Panc1 (cell line): ENCODE results near the gene BAMBI. TPM values are rescaled to one million over a fixed set of nuclear protein-coding genes. Genes with fewer than 3 reads are reported as not detected.

ENCODE experiments used
- ATAC-seq: fragments of 200-7000 bp; cut with Tn5 transposase; 2 replicates; pipeline ENCODE4 v1.9.1; 2020; ENCODE audit warnings: mild to moderate bottlenecking, moderate library complexity
- BruUV-seq: library from RNA; stranded (reverse); fragments of 400-500 nt; replicated peaks from 2 replicates; lab custom pipeline; 2021; lab: Mats Ljungman, UMichigan
- CTCF ChIA-PET: fragments of 300-600 bp; sonication (Branson Sonifier 250); formaldehyde crosslinking; loops from one replicate; lab custom pipeline; 2022; ENCODE audit warnings: antibody characterized with exemption; lab: Charles Lee
- POLR2A ChIA-PET: fragments of 300-600 bp; sonication (Branson Sonifier 250); formaldehyde crosslinking; loops from one replicate; lab custom pipeline; 2022; ENCODE audit warnings: antibody characterized with exemption; lab: Charles Lee
- DNase-seq: peaks from one replicate; pipeline ENCODE4 v3.0.0-alpha.2; 2010; ENCODE audit warnings: low read depth, low spot score
- H3K27ac ChIP-seq: 2 replicates; pipeline ENCODE4 v1.5.1; 2011; ENCODE audit warnings: mild to moderate bottlenecking, low read length, inconsistent platforms
- H3K27me3 ChIP-seq: fragments of 200-500 bp; sonication (Bioruptor generic); 2 replicates; pipeline ENCODE4 v1.6.0; 2014; ENCODE audit warnings: low read length, inconsistent platforms; ENCODE audit not compliant: control insufficient read depth, insufficient read depth
- H3K36me3 ChIP-seq: fragments of 200-500 bp; sonication (Bioruptor generic); 2 replicates; pipeline ENCODE4 v1.5.1; 2014; ENCODE audit warnings: inconsistent platforms, mild to moderate bottlenecking, low read length, moderate library complexity; ENCODE audit not compliant: control insufficient read depth, insufficient read depth
- H3K4me1 ChIP-seq: 2 replicates; pipeline ENCODE4 v1.5.1; 2011; ENCODE audit warnings: inconsistent platforms, mild to moderate bottlenecking, low read length, moderate library complexity; ENCODE audit not compliant: control insufficient read depth, insufficient read depth
- H3K4me3 ChIP-seq, 2 experiments: 2 replicates each; pipeline ENCODE4 v1.5.1; 2011 to 2012; ENCODE audit warnings: low read depth in 2 of 2, low read length in 2 of 2, mild to moderate bottlenecking in 2 of 2, inconsistent platforms in 1 of 2, moderate library complexity in 1 of 2
- H3K9me3 ChIP-seq: fragments of 200-500 bp; sonication (Bioruptor generic); 2 replicates; pipeline ENCODE4 v1.5.1; 2014; ENCODE audit warnings: low read depth, mild to moderate bottlenecking, inconsistent platforms, low read length, moderate library complexity; ENCODE audit not compliant: control insufficient read depth, insufficient read depth
- POLR2AphosphoS5 ChIP-seq: IDR thresholded peaks from 2 replicates; pipeline ENCODE4 v1.6.1; 2012; ENCODE audit warnings: mild to moderate bottlenecking, low read depth, low read length, moderate library complexity
- SIN3A ChIP-seq: IDR thresholded peaks from 2 replicates; pipeline ENCODE4 v1.6.1; 2012; ENCODE audit warnings: low read depth, mild to moderate bottlenecking, low read length, moderate library complexity, borderline replicate concordance; ENCODE audit not compliant: insufficient read depth
- TCF7L2 ChIP-seq: IDR thresholded peaks from 2 replicates; pipeline ENCODE4 v1.6.1; 2011; ENCODE audit warnings: mild to moderate bottlenecking, low read depth, low read length, inconsistent platforms
- in situ Hi-C: cut with HindIII; loops from 2 replicates; pipeline ENCODE4 v1.10.0; 2016; ENCODE audit warnings: low sequenced_read_pairs, low pct_unique_long_range_greater_than_20kb
- intact Hi-C: fragments of 100-400 bp; cut with micrococcal nuclease; formaldehyde crosslinking; loops from one replicate; pipeline ENCODE4 v1.10.0; 2022; ENCODE audit not compliant: unreplicated experiment
- total RNA-seq: library from RNA; stranded (reverse); gene quantifications from one replicate; pipeline ENCODE4 v1.2.1, GENCODE V29; 2021; ENCODE audit not compliant: unreplicated experiment
- TF ChIP-seq, protein P1 (sequence below): fragments of 450-650 bp; IDR thresholded peaks from 2 replicates; pipeline ENCODE4 v1.5.1; 2017; ENCODE audit warnings: mild to moderate bottlenecking
- TF ChIP-seq, protein P2 (sequence below), 2 experiments: IDR thresholded peaks; 2 replicates each; pipeline ENCODE4 v1.6.1; 2011 to 2012; ENCODE audit warnings: low read depth in 2 of 2, control low read depth in 1 of 2, low read length in 1 of 2, mild to moderate bottlenecking in 1 of 2, moderate library complexity in 1 of 2; ENCODE audit not compliant: insufficient read depth in 1 of 2

Gene BAMBI
- total RNA-seq, 1 experiment from 2014 or later: 3.9 TPM

DNA sequence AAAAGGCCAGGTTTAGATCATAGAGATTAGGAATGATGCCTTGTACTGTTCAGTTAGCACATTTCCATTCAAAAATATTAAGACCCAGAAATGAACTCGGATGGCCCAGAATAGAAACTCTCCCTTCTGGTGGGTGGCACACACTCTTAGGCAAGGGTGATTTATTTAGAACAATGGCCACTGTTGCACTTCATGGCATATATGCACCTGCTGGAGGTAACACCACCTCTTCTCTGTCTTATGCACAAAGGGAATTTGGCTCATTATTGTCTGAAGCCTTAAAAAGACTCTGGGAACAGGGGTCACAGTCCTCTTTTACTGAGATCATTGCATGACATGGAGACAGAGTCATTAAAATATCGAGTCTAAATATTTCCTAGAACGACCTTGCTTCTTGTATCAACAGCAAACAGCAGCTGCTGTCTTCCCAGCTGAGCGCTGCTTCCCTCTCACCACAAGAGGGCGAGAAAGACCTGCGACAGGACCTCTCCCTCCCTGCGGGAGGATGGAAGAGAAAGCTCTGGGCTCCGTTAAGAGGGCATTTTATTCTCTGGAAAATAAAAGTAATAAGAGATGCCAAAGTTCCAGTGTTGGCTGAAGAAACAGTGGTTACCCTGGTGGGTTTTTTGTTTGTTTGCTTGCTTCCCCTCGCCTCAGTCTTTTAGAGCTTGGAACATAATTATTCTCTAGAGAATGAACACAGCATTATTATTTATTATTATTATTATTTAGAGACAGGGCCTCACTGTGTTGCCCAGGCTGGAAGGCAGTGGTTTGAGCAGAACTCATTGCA lies 13.5 kb upstream of the BAMBI start:
- TF ChIP-seq, protein P1, sequence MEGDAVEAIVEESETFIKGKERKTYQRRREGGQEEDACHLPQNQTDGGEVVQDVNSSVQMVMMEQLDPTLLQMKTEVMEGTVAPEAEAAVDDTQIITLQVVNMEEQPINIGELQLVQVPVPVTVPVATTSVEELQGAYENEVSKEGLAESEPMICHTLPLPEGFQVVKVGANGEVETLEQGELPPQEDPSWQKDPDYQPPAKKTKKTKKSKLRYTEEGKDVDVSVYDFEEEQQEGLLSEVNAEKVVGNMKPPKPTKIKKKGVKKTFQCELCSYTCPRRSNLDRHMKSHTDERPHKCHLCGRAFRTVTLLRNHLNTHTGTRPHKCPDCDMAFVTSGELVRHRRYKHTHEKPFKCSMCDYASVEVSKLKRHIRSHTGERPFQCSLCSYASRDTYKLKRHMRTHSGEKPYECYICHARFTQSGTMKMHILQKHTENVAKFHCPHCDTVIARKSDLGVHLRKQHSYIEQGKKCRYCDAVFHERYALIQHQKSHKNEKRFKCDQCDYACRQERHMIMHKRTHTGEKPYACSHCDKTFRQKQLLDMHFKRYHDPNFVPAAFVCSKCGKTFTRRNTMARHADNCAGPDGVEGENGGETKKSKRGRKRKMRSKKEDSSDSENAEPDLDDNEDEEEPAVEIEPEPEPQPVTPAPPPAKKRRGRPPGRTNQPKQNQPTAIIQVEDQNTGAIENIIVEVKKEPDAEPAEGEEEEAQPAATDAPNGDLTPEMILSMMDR: peak; percentile 90
- no peak for TF ChIP-seq SIN3A
- no peak for TF ChIP-seq TCF7L2
- TF ChIP-seq POLR2AphosphoS5: no peak
- TF ChIP-seq, protein P2, sequence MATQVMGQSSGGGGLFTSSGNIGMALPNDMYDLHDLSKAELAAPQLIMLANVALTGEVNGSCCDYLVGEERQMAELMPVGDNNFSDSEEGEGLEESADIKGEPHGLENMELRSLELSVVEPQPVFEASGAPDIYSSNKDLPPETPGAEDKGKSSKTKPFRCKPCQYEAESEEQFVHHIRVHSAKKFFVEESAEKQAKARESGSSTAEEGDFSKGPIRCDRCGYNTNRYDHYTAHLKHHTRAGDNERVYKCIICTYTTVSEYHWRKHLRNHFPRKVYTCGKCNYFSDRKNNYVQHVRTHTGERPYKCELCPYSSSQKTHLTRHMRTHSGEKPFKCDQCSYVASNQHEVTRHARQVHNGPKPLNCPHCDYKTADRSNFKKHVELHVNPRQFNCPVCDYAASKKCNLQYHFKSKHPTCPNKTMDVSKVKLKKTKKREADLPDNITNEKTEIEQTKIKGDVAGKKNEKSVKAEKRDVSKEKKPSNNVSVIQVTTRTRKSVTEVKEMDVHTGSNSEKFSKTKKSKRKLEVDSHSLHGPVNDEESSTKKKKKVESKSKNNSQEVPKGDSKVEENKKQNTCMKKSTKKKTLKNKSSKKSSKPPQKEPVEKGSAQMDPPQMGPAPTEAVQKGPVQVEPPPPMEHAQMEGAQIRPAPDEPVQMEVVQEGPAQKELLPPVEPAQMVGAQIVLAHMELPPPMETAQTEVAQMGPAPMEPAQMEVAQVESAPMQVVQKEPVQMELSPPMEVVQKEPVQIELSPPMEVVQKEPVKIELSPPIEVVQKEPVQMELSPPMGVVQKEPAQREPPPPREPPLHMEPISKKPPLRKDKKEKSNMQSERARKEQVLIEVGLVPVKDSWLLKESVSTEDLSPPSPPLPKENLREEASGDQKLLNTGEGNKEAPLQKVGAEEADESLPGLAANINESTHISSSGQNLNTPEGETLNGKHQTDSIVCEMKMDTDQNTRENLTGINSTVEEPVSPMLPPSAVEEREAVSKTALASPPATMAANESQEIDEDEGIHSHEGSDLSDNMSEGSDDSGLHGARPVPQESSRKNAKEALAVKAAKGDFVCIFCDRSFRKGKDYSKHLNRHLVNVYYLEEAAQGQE (IDR thresholded peaks at IDR 0.05; ENCODE audit: insufficient read depth in 1 of 2, low read depth in 2 of 2, low read length in 1 of 2): no peak
- Histone ChIP-seq H3K27ac (no peak overlapping the region), H3K27me3 (0 out of 2 replicates have a peak, but pooled peaks cover 11% of the 10 kb centered on the region), H3K4me3 (no peak overlapping the region), H3K9me3 (no peaks in the 10 kb centered on the region), H3K36me3 (no peaks in the 10 kb centered on the region), H3K4me1 (no peaks in the 10 kb centered on the region; the same call in 1 of the 2 replicates)
- intact Hi-C loops: loop anchor here (1.0 to 5.0 kb wide), 2 partner anchors 469 to 641 kb away; no protein-coding TSS in a partner anchor
- ATAC-seq (peak; percentile 91), DNase-seq (peak; percentile 58)
- ChIA-PET CTCF (interaction anchor here (0.5 to 1.1 kb wide), 6 partner anchors 42 to 641 kb away, joined by 3 to 7 read pairs (median 3); no protein-coding TSS in a partner anchor), POLR2A (no interaction called here)
- in situ Hi-C loops: no loop called here
- BruUV-seq: no TSS peak

GRCh38 chr10:28664369-28664740 lies 13.0 kb upstream of the BAMBI start:
- ChIA-PET POLR2A (no interaction called here), CTCF (interaction anchor here (0.6 to 1.1 kb wide), 5 partner anchors 153 to 640 kb away, joined by 3 to 7 read pairs (median 3); no protein-coding TSS in a partner anchor)
- Histone ChIP-seq H3K27me3 (peaks cover 14% of the 10 kb centered on the region), H3K9me3 (no peaks in the 10 kb centered on the region), H3K36me3 (no peaks in the 10 kb centered on the region), H3K27ac (no peak overlapping the region), H3K4me3 (no peak overlapping the region), H3K4me1 (no peaks in the 10 kb centered on the region; the same call in 1 of the 2 replicates)
- intact Hi-C loops: loop anchor here (1.0 to 5.0 kb wide), 2 partner anchors 468 to 640 kb away; no protein-coding TSS in a partner anchor
- in situ Hi-C loops: no loop called here
- no peak for ATAC-seq
- no peak for DNase-seq
- no peak for TF ChIP-seq SIN3A
- TF ChIP-seq, protein P1: no peak
- no peak for TF ChIP-seq TCF7L2
- no peak for TF ChIP-seq POLR2AphosphoS5
- TF ChIP-seq, protein P2 (IDR thresholded peaks at IDR 0.05; ENCODE audit: insufficient read depth in 1 of 2, low read depth in 2 of 2, low read length in 1 of 2): no peak
- no TSS peak for BruUV-seq
